ENCODE results near the gene RNF17. TPM values are rescaled to one million over a fixed set of nuclear protein-coding genes. Genes with fewer than 3 reads are reported as not detected.

RNF17 gene
- polyA plus RNA-seq, 1 experiment, result not detected

GRCh38 chr13:24925318-24926231 is 161.6 kb downstream of the RNF17 start:
- ChIA-PET POLR2A (no interaction called here), CTCF (no interaction called here)
- no peak for DNase-seq (ENCODE audit: low read depth)
- no peak overlapping the region for H3K4me3 ChIP-seq (ENCODE audit: low read depth, low read length)
- peaks cover 3% of the 10 kb centered on the region for H3K27me3 ChIP-seq (ENCODE audit: control insufficient read depth, insufficient read depth, low read length)
- TF ChIP-seq CTCF (IDR thresholded peaks at IDR 0.05; ENCODE audit: insufficient read depth, low read depth, low read length), result no peak
- H3K36me3 ChIP-seq (ENCODE audit: control insufficient read depth, insufficient read depth, low read length), result no peaks in the 10 kb centered on the region

GRCh38 chr13:24927810-24928404 is 163.9 kb downstream of the RNF17 start:
- POLR2A ChIA-PET, result no interaction called here
- H3K4me3 ChIP-seq (ENCODE audit: low read depth, low read length), result no peak overlapping the region
- DNase-seq (ENCODE audit: low read depth), result no peak
- TF ChIP-seq CTCF (IDR thresholded peaks at IDR 0.05; ENCODE audit: insufficient read depth, low read depth, low read length), result no peak
- peaks cover 9% of the 10 kb centered on the region for H3K27me3 ChIP-seq (ENCODE audit: control insufficient read depth, insufficient read depth, low read length)
- H3K36me3 ChIP-seq (ENCODE audit: control insufficient read depth, insufficient read depth, low read length), result no peaks in the 10 kb centered on the region
- CTCF ChIA-PET, result no interaction called here

- H3K4me3 ChIP-seq (ENCODE audit: low read depth, low read length), result no peak overlapping the region
- ChIA-PET CTCF (no interaction called here), POLR2A (no interaction called here)
- DNase-seq (ENCODE audit: low read depth), result no peak
- TF ChIP-seq CTCF (IDR thresholded peaks at IDR 0.05; ENCODE audit: insufficient read depth, low read depth, low read length), result no peak
- peaks cover 10% of the 10 kb centered on the region for H3K27me3 ChIP-seq (ENCODE audit: control insufficient read depth, insufficient read depth, low read length)
- H3K36me3 ChIP-seq (ENCODE audit: control insufficient read depth, insufficient read depth, low read length), result no peaks in the 10 kb centered on the region
Measured at GRCh38 chr13:24929196-24929595, 165.2 kb downstream of the RNF17 start.

Other genes starting within 250 kb of the RNF17 start
- gene ATP12A, start 83.8 kb upstream of the RNF17 start, polyA plus RNA-seq (2011; rRNA removed), result not detected in 2 replicates